GM12878 (cell line): ENCODE data around the gene CLASP1. TPM values are rescaled to one million over a fixed set of nuclear protein-coding genes. Genes with fewer than 3 reads are reported as not detected.

ENCODE experiments used
- ATAC-seq: fragments of 200-7000 bp; cut with Tn5 transposase; 3 replicates; pipeline ENCODE4 v1.9.1; 2020; ENCODE audit warnings: mild to moderate bottlenecking, moderate library complexity
- BruUV-seq: library from RNA; stranded (reverse); fragments of 400-500 nt; replicated peaks from 2 replicates; lab custom pipeline; 2021; lab: Mats Ljungman, UMichigan
- CTCF ChIA-PET: fragments of 300-600 bp; sonication (Branson Sonifier 250); formaldehyde crosslinking; extraction: SDS; loops from one replicate; lab custom pipeline; 2021; ENCODE audit warnings: inconsistent platforms; lab: Yijun Ruan, JAX
- POLR2A ChIA-PET: fragments of 350-600 bp; formaldehyde crosslinking; extraction: SDS; loops from one replicate; lab custom pipeline; 2021; ENCODE audit warnings: inconsistent platforms; lab: Charles Lee
- RAD21 ChIA-PET: fragments of 300-600 bp; sonication (Branson Sonifier 250); formaldehyde crosslinking; loops from one replicate; lab custom pipeline; 2023; ENCODE audit warnings: antibody characterized with exemption; ENCODE audit not compliant: unreplicated experiment; lab: Charles Lee
- SMC1A ChIA-PET: fragments of 300-600 bp; sonication (Branson Sonifier 250); formaldehyde crosslinking; loops from one replicate; lab custom pipeline; 2023; ENCODE audit not compliant: unreplicated experiment, uncharacterized antibody; lab: Charles Lee
- DNase-seq: peaks from one replicate; pipeline ENCODE4 v3.0.0-alpha.2; 2011; ENCODE audit warnings: low read depth, low spot score
- FAIRE-seq: peaks from 3 replicates; lab custom pipeline; 2011; peaks lifted over from hg19 to GRCh38; lab: Jason Lieb, UNC
- H2AFZ ChIP-seq: 2 replicates; pipeline ENCODE4 v1.6.0; 2011; ENCODE audit warnings: low read depth, low read length, control low read depth; ENCODE audit not compliant: control insufficient read depth
- H3K27ac ChIP-seq: 2 replicates; pipeline ENCODE4 v1.5.1; 2011; ENCODE audit warnings: control low read depth; ENCODE audit not compliant: control insufficient read depth, insufficient read depth
- H3K27me3 ChIP-seq, 2 experiments: replicated peaks in 1 of 2; 2 replicates each; pipeline versions ENCODE4 v1.6.0 to v1.6.1; 2011; ENCODE audit warnings: low read length in 1 of 2; ENCODE audit not compliant: control insufficient read depth in 2 of 2, insufficient read depth in 2 of 2
- H3K36me3 ChIP-seq, 2 experiments: 2 replicates each; pipeline ENCODE4 v1.5.1; 2011; ENCODE audit warnings: low read length in 1 of 2; ENCODE audit not compliant: control insufficient read depth in 2 of 2, insufficient read depth in 2 of 2
- H3K4me1 ChIP-seq: 2 replicates; pipeline ENCODE4 v1.6.1; 2011; ENCODE audit warnings: mild to moderate bottlenecking, low read length, moderate library complexity, mixed read lengths; ENCODE audit not compliant: control insufficient read depth, insufficient read depth
- H3K4me2 ChIP-seq: 2 replicates; pipeline ENCODE4 v1.6.0; 2011; ENCODE audit warnings: control low read depth; ENCODE audit not compliant: control insufficient read depth, insufficient read depth
- H3K4me3 ChIP-seq: fragments of 200-600 bp; sonication (generic); 2 replicates; pipeline ENCODE4 v1.5.1; 2016
- H3K79me2 ChIP-seq: 2 replicates; pipeline ENCODE4 v1.6.0; 2011; ENCODE audit warnings: low read length; ENCODE audit not compliant: control insufficient read depth, insufficient read depth
- H3K9ac ChIP-seq: 2 replicates; pipeline ENCODE4 v1.8.0; 2011; ENCODE audit warnings: low read length, control low read depth, mixed read lengths; ENCODE audit not compliant: control insufficient read depth, insufficient read depth
- H3K9me3 ChIP-seq: replicated peaks from 3 replicates; pipeline ENCODE4 v1.5.1; 2011; ENCODE audit warnings: mild to moderate bottlenecking, low read length; ENCODE audit not compliant: control insufficient read depth, insufficient read depth
- H4K20me1 ChIP-seq: 2 replicates; pipeline ENCODE4 v1.6.0; 2011; ENCODE audit not compliant: control insufficient read depth, insufficient read depth
- CREM ChIP-seq: IDR thresholded peaks from 2 replicates; pipeline ENCODE4 v1.6.1; 2014; ENCODE audit warnings: antibody characterized with exemption, low read depth
- EZH2 ChIP-seq: IDR thresholded peaks from 2 replicates; pipeline ENCODE4 v1.6.1; 2012; ENCODE audit warnings: low read depth, mild to moderate bottlenecking, control low read depth, inconsistent platforms, low read length, borderline replicate concordance; ENCODE audit not compliant: control insufficient read depth
- IRF3 ChIP-seq: fragments of 450-650 bp; IDR thresholded peaks from 2 replicates; pipeline ENCODE4 v1.6.1; 2014; ENCODE audit warnings: mild to moderate bottlenecking
- MTA3 ChIP-seq: IDR thresholded peaks from 2 replicates; pipeline ENCODE4 v1.6.1; 2012; ENCODE audit warnings: low read length, inconsistent platforms, borderline replicate concordance
- MYB ChIP-seq: fragments of 150-350 bp; IDR thresholded peaks from 2 replicates; pipeline ENCODE4 v1.6.1; 2014; ENCODE audit warnings: mild to moderate bottlenecking, low read depth, low read length, borderline replicate concordance
- NKRF ChIP-seq: fragments of 450-650 bp; conservative IDR thresholded peaks from 2 replicates; pipeline ENCODE4 v1.6.1; 2017; ENCODE audit warnings: mild to moderate bottlenecking, moderate library complexity
- NR2C2 ChIP-seq: IDR thresholded peaks from 2 replicates; pipeline ENCODE4 v1.6.1; 2011; ENCODE audit warnings: borderline replicate concordance, low read depth; ENCODE audit not compliant: control insufficient read depth, insufficient read length
- RAD21 ChIP-seq: IDR thresholded peaks from 2 replicates; pipeline ENCODE4 v1.6.1; 2011; ENCODE audit warnings: mild to moderate bottlenecking, low read depth, low read length, moderate library complexity; ENCODE audit not compliant: insufficient read depth
- SKIL ChIP-seq: fragments of 450-650 bp; IDR thresholded peaks from 2 replicates; pipeline ENCODE4 v1.6.1; 2017; ENCODE audit warnings: mild to moderate bottlenecking, low read depth, inconsistent platforms; ENCODE audit not compliant: poor library complexity, severe bottlenecking
- TCF3 ChIP-seq: IDR thresholded peaks from 2 replicates; pipeline ENCODE4 v1.6.1; 2012; ENCODE audit warnings: low read depth, mild to moderate bottlenecking, low read length, borderline replicate concordance; ENCODE audit not compliant: insufficient read depth
- USF2 ChIP-seq: IDR thresholded peaks from 2 replicates; pipeline ENCODE4 v1.6.1; 2011; ENCODE audit warnings: low read depth, low read length, improper control_type of control experiment, borderline replicate concordance
- ZNF24 ChIP-seq: fragments of 450-650 bp; IDR thresholded peaks from 2 replicates; pipeline ENCODE4 v1.6.1; 2017; ENCODE audit warnings: antibody characterized with exemption, mild to moderate bottlenecking
- in situ Hi-C: fragments of 300-500 bp; cut with MboI; formaldehyde crosslinking; loops from 9 replicates; pipeline ENCODE4 v1.14.3; 2018; ENCODE audit warnings: mixed read lengths
- intact Hi-C: fragments of 100-400 bp; cut with micrococcal nuclease; formaldehyde crosslinking; loops from one replicate; pipeline ENCODE4 v1.14.2; 2022; ENCODE audit not compliant: unreplicated experiment
- polyA plus RNA-seq, 11 experiments: library from polyadenylated mRNA; depleted of rRNA in 4 of 11; unstranded in 6 of 11; stranded (reverse) in 5 of 11; fragments of >200 nt; fragmentation: Nextera tagmentation in 4 of 11; fragmentation: Illumina TruSeq in 1 of 11; extraction: Ambion mirVana in 4 of 11; extraction: Trizol in 1 of 11; gene quantifications; 1 replicate in 1 of 11; 2 replicates in 10 of 11; pipeline versions ENCODE4 v1.2.1 to v1.2.3, GENCODE V29; 2011 to 2016; ENCODE audit warnings: inconsistent platforms in 2 of 11, missing spikeins in 2 of 11, low read depth in 1 of 11
- total RNA-seq, 4 experiments: library from RNA; depleted of rRNA in 3 of 4; stranded (reverse); fragments of >200 nt in 3 of 4; fragmentation: Illumina TruSeq in 1 of 4; extraction: Trizol in 1 of 4; gene quantifications; 2 replicates each; pipeline versions ENCODE4 v1.2.1 to v1.2.3, GENCODE V29; 2013 to 2021

CLASP1 gene
- total and polyA plus RNA-seq, 10 of the 15 experiments (the other 5 are each of a cell fraction or from before 2014, with no cell fraction given), result 1.4 to 62.4 (median 32.9) TPM

GRCh38 chr2:121372082-121372481 lies 277.2 kb downstream of the CLASP1 start (continued):
- TF ChIP-seq ZNF24, result no peak

GRCh38 chr2:121368836-121369235 lies 280.4 kb downstream of the CLASP1 start:
- CTCF ChIA-PET, result no interaction called here

More at GRCh38 chr2:121368836-121369235, 280.4 kb downstream of the CLASP1 start:
- Histone ChIP-seq H3K79me2 (no peaks in the 10 kb centered on the region), H3K27ac (no peak overlapping the region), H3K36me3 (peaks cover 9 to 28% of the 10 kb centered on the region in 2 experiments), H4K20me1 (no peaks in the 10 kb centered on the region), H3K9ac (no peak overlapping the region)
- no peak for FAIRE-seq
- SMC1A ChIA-PET, result no interaction called here
- BruUV-seq, result no TSS peak
- TF ChIP-seq CREM (no peak), RAD21 (no peak), SKIL (no peak), MTA3 (no peak), NR2C2 (no peak), TCF3 (no peak), MYB (no peak), IRF3 (no peak), USF2 (no peak), EZH2 (no peak), NKRF (no peak)
- TF ChIP-seq, all 136 proteins: peak for 0
- Histone ChIP-seq H3K4me2 (no peak overlapping the region), H2AFZ (no peak overlapping the region), H3K9me3 (peaks cover 2% of the 10 kb centered on the region; the same call in 2 of the 3 replicates), H3K27me3 (no peaks in the 10 kb centered on the region), H3K4me1 (peaks cover 14% of the 10 kb centered on the region), H3K4me3 (no peak overlapping the region)
- ChIA-PET POLR2A (no interaction called here), RAD21 (no interaction called here)
- in situ Hi-C loops (no loop called here), intact Hi-C loops (no loop called here)
- DNase-seq (no peak), ATAC-seq (no peak)
